ENCODE measurements around the gene PITX2. TPM values are rescaled to one million over a fixed set of nuclear protein-coding genes. Genes with fewer than 3 reads are reported as not detected.

The PITX2 gene
- total RNA-seq, 1 donor from 2014 or later = 1.3 TPM

DNA sequence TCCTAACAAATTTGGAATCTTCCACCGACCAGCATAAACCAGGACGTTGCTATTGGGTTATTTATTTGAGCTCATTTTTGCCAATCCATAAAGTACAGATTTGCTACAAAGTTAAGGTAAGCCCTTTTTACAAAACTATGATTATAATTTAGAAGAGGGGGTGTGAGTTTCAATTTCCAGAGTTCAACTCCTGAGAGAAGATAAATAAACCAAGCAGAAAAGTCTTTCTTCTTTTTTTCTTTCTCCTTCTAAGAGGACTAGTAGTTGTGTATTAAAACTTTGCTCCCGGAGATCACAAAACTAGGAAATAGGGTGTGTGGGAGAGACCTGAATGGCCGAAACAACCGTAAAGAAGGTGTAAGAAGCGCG lies 2.6 kb downstream of the PITX2 start:
- Mint-ChIP-seq H3K4me3 (ENCODE audit: unreplicated experiment) (peak overlapping the region; percentile 47), H3K4me1 (ENCODE audit: low read depth, unreplicated experiment) (peaks cover 15% of the 10 kb centered on the region), H3K27me3 (ENCODE audit: unreplicated experiment) (peaks cover 67% of the 10 kb centered on the region), H3K27ac (ENCODE audit: unreplicated experiment) (no peak overlapping the region), H3K9me3 (ENCODE audit: unreplicated experiment) (peaks cover 37% of the 10 kb centered on the region), H3K36me3 (ENCODE audit: unreplicated experiment) (peaks cover 4% of the 10 kb centered on the region)
- TF ChIP-seq, protein P1, sequence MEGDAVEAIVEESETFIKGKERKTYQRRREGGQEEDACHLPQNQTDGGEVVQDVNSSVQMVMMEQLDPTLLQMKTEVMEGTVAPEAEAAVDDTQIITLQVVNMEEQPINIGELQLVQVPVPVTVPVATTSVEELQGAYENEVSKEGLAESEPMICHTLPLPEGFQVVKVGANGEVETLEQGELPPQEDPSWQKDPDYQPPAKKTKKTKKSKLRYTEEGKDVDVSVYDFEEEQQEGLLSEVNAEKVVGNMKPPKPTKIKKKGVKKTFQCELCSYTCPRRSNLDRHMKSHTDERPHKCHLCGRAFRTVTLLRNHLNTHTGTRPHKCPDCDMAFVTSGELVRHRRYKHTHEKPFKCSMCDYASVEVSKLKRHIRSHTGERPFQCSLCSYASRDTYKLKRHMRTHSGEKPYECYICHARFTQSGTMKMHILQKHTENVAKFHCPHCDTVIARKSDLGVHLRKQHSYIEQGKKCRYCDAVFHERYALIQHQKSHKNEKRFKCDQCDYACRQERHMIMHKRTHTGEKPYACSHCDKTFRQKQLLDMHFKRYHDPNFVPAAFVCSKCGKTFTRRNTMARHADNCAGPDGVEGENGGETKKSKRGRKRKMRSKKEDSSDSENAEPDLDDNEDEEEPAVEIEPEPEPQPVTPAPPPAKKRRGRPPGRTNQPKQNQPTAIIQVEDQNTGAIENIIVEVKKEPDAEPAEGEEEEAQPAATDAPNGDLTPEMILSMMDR (IDR thresholded peaks at IDR 0.05; ENCODE audit: partially characterized antibody, unreplicated experiment) = no peak
- no peak for DNase-seq

DNA sequence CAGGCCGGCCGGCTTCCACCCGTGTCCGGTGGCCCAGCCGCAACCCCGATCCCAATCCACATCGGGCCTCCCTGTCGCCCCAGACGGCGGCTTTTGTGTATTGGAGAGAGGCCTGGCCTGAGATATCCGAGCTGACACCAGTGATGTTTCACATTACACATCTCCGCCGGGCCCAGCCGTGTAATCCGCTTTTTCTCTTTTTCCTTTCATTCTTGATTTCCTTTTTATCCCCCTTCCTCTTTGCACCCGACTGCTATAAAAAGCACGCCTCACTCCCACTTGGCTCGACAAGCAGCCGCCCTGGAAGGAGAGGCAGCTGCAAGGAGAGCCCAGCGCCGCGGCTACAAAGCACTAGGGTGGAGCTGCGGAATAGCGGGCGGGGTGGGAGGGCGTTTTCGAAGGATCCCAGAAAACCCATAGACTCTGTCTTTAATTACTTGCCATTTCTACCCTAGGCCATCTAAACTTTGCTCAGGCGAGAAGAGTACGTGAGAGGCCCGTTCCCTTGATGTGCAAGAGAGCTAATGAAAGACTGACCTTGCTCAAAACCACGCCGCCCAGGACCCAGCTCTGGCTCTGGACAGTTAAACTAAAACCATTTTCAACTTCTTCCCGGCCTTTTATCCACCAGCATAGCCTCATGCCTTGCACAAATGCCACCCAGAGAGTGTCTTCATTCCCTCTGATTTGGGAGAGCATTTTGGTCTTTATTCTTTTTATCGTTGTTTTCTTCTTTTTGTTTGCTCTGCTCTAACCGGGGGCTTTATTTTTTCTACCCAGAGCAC lies 3.2 kb downstream of the PITX2 start:
- Mint-ChIP-seq H3K9me3 (ENCODE audit: unreplicated experiment) (peaks cover 35% of the 10 kb centered on the region), H3K4me1 (ENCODE audit: low read depth, unreplicated experiment) (peaks cover 15% of the 10 kb centered on the region), H3K36me3 (ENCODE audit: unreplicated experiment) (peaks cover 4% of the 10 kb centered on the region), H3K27ac (ENCODE audit: unreplicated experiment) (no peak overlapping the region), H3K27me3 (ENCODE audit: unreplicated experiment) (peaks cover 70% of the 10 kb centered on the region), H3K4me3 (ENCODE audit: unreplicated experiment) (peak overlapping the region; percentile 4)
- DNase-seq = no peak
- TF ChIP-seq, protein P1 (IDR thresholded peaks at IDR 0.05; ENCODE audit: partially characterized antibody, unreplicated experiment) = no peak

DNA sequence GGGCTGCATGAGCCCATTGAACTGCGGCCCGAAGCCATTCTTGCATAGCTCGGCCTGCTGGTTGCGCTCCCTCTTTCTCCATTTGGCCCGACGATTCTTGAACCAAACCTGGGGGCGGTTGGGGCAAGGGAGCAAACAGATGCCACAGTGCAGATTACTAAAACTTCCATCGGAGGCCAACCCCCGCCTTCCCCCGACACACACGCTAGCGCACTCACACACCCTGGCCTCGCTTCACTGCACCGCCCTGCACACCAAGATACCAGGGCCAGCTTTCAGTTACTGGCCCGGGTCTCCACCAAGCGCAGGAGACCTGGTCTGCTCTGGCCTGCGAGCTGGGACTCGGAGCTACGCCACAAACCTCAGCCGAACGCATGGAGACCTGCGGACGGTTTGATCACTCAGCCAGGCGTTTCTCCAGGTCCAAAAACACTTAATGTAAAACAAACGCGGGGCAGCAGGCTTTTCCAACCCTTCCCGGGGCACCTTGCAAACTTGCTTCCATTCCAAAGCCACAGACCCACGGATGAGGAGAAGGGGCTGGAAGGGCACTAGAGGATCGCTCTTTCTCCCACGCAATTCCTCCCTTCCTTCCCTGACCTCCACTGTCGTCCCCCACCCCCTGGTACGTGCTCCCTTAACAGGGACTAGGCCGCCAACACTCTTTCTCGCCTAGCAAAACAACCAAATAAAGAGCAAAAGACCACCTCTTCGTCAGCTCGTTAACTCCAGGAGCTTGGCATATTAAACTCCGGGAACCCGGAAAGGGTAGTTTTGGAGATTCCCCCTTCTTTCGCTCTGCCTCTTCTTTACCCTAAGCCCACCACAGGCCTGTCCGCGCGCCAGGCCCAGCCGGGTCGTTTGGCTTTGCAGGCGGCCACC lies 4.1 kb downstream of the PITX2 start:
- Mint-ChIP-seq H3K9me3 (ENCODE audit: unreplicated experiment) (peaks cover 33% of the 10 kb centered on the region), H3K4me3 (ENCODE audit: unreplicated experiment) (peak overlapping the region; percentile 51), H3K27me3 (ENCODE audit: unreplicated experiment) (peaks cover 67% of the 10 kb centered on the region), H3K36me3 (ENCODE audit: unreplicated experiment) (peaks cover 4% of the 10 kb centered on the region), H3K27ac (ENCODE audit: unreplicated experiment) (peak overlapping the region; percentile 33), H3K4me1 (ENCODE audit: low read depth, unreplicated experiment) (peaks cover 15% of the 10 kb centered on the region)
- no peak for DNase-seq
- TF ChIP-seq, protein P1 (IDR thresholded peaks at IDR 0.05; ENCODE audit: partially characterized antibody, unreplicated experiment) = no peak

DNA sequence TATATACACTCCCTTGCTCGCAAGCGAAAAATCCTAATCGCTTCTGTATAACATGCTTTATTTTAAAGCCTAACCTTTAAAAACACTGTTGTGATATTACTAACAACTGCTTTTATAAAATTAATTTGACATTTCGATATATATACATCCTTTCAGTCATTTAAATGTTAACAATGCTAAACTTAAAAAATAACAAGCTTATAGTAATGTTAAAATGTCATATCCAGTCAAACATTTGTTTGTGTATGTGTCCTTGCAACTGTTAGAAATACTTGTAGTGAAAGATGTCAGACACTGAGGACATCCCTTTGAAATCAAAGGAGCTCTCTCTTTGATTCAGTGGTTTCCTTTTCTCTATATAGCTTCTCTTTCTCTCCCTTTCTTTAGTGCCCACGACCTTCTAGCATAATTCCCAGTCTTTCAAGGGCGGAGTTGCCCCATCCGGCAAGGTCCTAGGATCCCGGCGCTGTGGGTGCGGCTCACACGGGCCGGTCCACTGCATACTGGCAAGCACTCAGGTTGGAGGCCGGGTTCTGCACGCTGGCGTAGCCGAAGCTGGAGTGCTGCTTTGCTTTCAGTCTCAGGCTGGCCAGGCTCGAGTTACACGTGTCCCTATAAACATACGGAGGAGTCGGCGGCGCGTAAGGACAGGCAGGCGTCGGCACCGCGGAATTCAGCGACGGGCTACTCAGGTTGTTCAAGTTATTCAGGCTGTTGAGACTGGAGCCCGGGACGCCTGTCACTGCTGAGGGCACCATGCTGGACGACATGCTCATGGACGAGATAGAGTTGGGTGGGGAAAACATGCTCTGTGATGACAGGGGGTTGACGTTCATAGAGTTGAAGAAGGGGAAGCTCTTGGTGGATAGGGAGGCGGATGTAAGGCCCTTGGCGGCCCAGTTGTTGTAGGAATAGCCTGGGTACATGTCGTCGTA lies 5.0 kb downstream of the PITX2 start:
- Mint-ChIP-seq H3K9me3 (ENCODE audit: unreplicated experiment) (peaks cover 27% of the 10 kb centered on the region), H3K27me3 (ENCODE audit: unreplicated experiment) (peaks cover 63% of the 10 kb centered on the region), H3K4me3 (ENCODE audit: unreplicated experiment) (peak overlapping the region; percentile 51), H3K36me3 (ENCODE audit: unreplicated experiment) (peaks cover 4% of the 10 kb centered on the region), H3K4me1 (ENCODE audit: low read depth, unreplicated experiment) (peaks cover 15% of the 10 kb centered on the region), H3K27ac (ENCODE audit: unreplicated experiment) (no peak overlapping the region)
- peak; percentile 59 for DNase-seq
- TF ChIP-seq, protein P1 (IDR thresholded peaks at IDR 0.05; ENCODE audit: partially characterized antibody, unreplicated experiment) = no peak
